ENCODE results near the gene ZC3H4. TPM values are rescaled to one million over a fixed set of nuclear protein-coding genes. Genes with fewer than 3 reads are reported as not detected.

The ZC3H4 gene
- total and polyA plus RNA-seq, 4 donors: 9.5 to 35.2 (median 24.4) TPM

DNA sequence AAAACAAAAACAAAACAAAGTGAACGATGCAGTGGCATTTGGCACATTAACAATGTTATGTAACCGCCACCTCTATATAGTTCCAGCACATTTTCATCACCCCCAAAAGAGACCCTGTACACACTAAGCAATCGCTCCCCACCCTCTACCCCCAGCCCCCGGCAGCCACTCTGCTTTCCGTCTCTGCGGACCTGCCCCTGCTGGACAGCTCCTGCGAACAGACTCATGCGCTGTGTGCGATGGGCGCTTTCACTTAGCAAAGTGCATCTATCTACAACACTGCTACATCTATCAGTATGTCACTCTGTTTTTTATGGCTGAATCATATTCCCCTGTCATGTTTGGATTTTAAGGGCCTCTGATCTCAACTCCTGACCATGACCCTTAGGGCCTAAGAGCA lies 40.0 kb downstream of the ZC3H4 start:
- Histone ChIP-seq H3K27ac (ENCODE audit: low read depth, low read length) (no peak overlapping the region), H3K4me1 (ENCODE audit: control insufficient read depth, insufficient read depth, low read length) (peaks cover 16% of the 10 kb centered on the region), H3K36me3 (ENCODE audit: control insufficient read depth, insufficient read depth, low read length) (peaks cover 97% of the 10 kb centered on the region), H3K4me3 (ENCODE audit: low read depth, low read length) (no peak overlapping the region), H3K27me3 (ENCODE audit: control insufficient read depth, insufficient read depth, low read length) (no peaks in the 10 kb centered on the region), H3K9me3 (ENCODE audit: control insufficient read depth, insufficient read depth, low read length) (no peaks in the 10 kb centered on the region)
- 95% methylated on average over 10 of the region's 10 CpGs for WGBS (ENCODE audit: insufficient coverage)
- no peak for DNase-seq (ENCODE audit: low read depth in 4 of 6, low spot score in 6 of 6)

DNA sequence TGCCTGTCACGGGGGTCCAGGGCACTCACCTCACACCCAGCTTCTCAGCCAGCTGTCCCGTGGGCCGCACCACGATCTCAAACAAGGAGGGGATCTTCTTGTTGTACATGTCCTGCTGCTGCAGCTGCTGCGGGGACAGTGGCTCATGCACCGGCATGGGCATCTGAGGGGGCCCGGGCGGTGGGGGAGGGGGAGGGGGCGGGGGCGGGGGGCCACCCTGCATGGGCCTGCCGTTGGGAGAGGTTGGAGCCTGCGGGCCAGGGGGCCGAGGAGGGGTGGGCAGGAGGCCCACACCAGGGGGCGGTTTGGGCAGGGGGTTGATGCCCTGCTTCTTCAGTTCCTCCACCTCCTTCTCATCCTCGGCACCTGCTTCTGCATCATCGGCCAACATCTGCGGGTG lies 41.3 kb downstream of the ZC3H4 start:
- peaks cover 100% of the 10 kb centered on the region for H3K36me3 ChIP-seq (ENCODE audit: control insufficient read depth, insufficient read depth, low read length)
- no peaks in the 10 kb centered on the region for H3K9me3 ChIP-seq (ENCODE audit: control insufficient read depth, insufficient read depth, low read length)
- no peak overlapping the region for H3K4me3 ChIP-seq (ENCODE audit: low read depth, low read length)
- WGBS (ENCODE audit: insufficient coverage): 100% methylated on average over 1 of the region's 17 CpGs
- peaks cover 16% of the 10 kb centered on the region for H3K4me1 ChIP-seq (ENCODE audit: control insufficient read depth, insufficient read depth, low read length)
- H3K27me3 ChIP-seq (ENCODE audit: control insufficient read depth, insufficient read depth, low read length): no peaks in the 10 kb centered on the region
- no peak for DNase-seq (ENCODE audit: low read depth in 4 of 6, low spot score in 6 of 6)
- no peak overlapping the region for H3K27ac ChIP-seq (ENCODE audit: low read depth, low read length)

DNA sequence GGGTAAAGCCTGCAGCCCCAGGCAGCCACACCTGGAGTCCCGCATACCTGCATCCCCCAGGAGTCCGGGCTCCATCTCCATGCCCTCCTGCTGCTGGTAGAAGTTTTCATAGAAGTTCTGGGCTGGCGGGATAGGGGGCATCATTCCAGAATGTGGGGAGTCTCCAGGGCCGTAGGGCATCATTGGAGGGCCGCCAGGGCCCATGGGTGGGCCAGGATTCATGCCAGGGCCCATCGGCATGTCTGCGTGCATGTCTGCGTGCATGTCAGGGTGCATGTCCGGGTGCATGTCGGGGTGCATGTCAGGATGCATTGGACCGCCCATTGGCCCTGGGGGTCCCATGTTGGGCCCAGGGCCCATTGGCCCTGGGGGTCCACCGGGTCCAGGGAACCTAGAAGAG lies 41.8 kb downstream of the ZC3H4 start:
- Histone ChIP-seq H3K27ac (ENCODE audit: low read depth, low read length) (no peak overlapping the region), H3K9me3 (ENCODE audit: control insufficient read depth, insufficient read depth, low read length) (no peaks in the 10 kb centered on the region), H3K36me3 (ENCODE audit: control insufficient read depth, insufficient read depth, low read length) (peaks cover 100% of the 10 kb centered on the region), H3K4me3 (ENCODE audit: low read depth, low read length) (no peak overlapping the region), H3K27me3 (ENCODE audit: control insufficient read depth, insufficient read depth, low read length) (no peaks in the 10 kb centered on the region), H3K4me1 (ENCODE audit: control insufficient read depth, insufficient read depth, low read length) (peaks cover 16% of the 10 kb centered on the region)
- 86% methylated on average over 12 of the region's 12 CpGs for WGBS (ENCODE audit: insufficient coverage)
- no peak for DNase-seq (ENCODE audit: low read depth in 4 of 6, low spot score in 6 of 6)

DNA sequence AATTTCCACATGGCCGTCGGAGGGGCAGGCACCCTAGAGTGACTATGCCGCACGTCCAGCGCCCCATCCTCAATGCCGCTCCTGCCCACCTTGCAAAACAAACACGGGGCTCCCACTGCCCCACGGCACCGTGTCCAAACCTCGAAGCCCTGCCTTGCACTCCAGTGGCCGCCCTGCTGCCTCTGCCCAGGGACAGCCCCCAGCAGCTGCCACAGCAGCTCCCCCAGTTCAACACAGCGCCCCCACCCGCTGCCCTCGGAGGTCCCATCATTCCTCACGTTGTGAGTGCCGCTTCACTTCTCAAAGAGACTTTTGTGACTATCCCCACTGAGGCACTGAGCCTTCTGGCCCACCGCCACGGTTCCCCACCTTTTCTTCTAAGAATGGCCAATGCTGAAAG lies 42.8 kb downstream of the ZC3H4 start:
- Histone ChIP-seq H3K27me3 (ENCODE audit: control insufficient read depth, insufficient read depth, low read length) (no peaks in the 10 kb centered on the region), H3K9me3 (ENCODE audit: control insufficient read depth, insufficient read depth, low read length) (no peaks in the 10 kb centered on the region), H3K36me3 (ENCODE audit: control insufficient read depth, insufficient read depth, low read length) (peaks cover 100% of the 10 kb centered on the region), H3K27ac (ENCODE audit: low read depth, low read length) (no peak overlapping the region), H3K4me3 (ENCODE audit: low read depth, low read length) (no peak overlapping the region), H3K4me1 (ENCODE audit: control insufficient read depth, insufficient read depth, low read length) (peaks cover 10% of the 10 kb centered on the region)
- 69% methylated on average over 18 of the region's 18 CpGs for WGBS (ENCODE audit: insufficient coverage)
- DNase-seq (ENCODE audit: low read depth in 4 of 6, low spot score in 6 of 6): peak in 2 of 6 donors; percentile 15 to 20

DNA sequence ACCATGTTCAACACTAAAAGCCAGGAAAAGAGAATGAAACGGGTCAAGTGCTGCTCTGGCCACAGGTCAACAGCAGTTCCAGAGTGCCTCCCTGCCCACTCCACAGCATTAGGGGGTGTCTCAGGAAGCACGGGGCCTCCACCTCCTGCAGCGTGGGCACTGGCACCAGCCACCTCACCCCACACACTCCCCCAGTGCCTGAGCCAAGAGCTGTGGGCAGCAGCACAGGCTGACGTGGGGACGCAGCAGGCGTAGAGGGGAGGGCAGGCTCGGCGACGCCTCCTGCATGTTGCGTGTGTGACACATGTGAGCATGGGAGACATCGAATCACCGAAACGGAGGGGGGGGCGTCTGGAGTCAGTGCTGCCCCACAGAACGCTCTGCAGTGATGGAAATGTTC lies 43.8 kb downstream of the ZC3H4 start:
- no peaks in the 10 kb centered on the region for H3K9me3 ChIP-seq (ENCODE audit: control insufficient read depth, insufficient read depth, low read length)
- no peak for DNase-seq (ENCODE audit: low read depth in 4 of 6, low spot score in 6 of 6)
- H3K27me3 ChIP-seq (ENCODE audit: control insufficient read depth, insufficient read depth, low read length): no peaks in the 10 kb centered on the region
- H3K4me1 ChIP-seq (ENCODE audit: control insufficient read depth, insufficient read depth, low read length): peaks cover under 1% of the 10 kb centered on the region
- no peak overlapping the region for H3K27ac ChIP-seq (ENCODE audit: low read depth, low read length)
- 91% methylated on average over 15 of the region's 15 CpGs for WGBS (ENCODE audit: insufficient coverage)
- peaks cover 100% of the 10 kb centered on the region for H3K36me3 ChIP-seq (ENCODE audit: control insufficient read depth, insufficient read depth, low read length)
- no peak overlapping the region for H3K4me3 ChIP-seq (ENCODE audit: low read depth, low read length)

DNA sequence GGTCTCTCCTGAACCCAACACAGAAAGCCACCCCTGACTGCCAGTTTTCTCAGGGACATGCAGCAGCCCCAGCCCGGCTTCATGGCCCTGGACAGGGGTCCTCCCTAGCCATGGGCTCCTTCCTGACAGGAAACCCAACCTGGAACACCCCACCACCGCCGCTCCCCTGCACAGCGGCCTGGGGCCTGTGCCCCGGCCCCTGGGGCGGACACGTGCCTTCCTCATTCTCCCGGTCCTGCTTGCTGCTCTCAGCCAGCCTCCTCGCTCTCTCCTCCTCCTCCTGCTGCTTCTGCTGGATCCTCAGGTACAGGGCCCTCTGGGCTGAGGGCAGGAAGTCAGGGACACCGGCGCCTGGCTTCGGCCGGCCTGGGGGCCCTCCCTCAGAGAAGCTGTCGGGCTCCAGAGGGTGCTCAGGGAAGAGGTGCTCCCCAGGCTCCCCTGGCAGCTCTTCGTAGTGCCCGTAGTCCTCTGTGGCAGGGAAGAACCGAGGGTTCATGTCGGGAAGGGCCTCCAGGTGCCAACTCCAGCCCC lies 44.6 kb downstream of the ZC3H4 start:
- H3K27me3 ChIP-seq (ENCODE audit: control insufficient read depth, insufficient read depth, low read length): no peaks in the 10 kb centered on the region
- 96% methylated on average over 17 of the region's 18 CpGs for WGBS (ENCODE audit: insufficient coverage)
- H3K36me3 ChIP-seq (ENCODE audit: control insufficient read depth, insufficient read depth, low read length): peaks cover 95% of the 10 kb centered on the region
- no peak overlapping the region for H3K27ac ChIP-seq (ENCODE audit: low read depth, low read length)
- no peak for DNase-seq (ENCODE audit: low read depth in 4 of 6, low spot score in 6 of 6)
- no peak overlapping the region for H3K4me3 ChIP-seq (ENCODE audit: low read depth, low read length)
- no peaks in the 10 kb centered on the region for H3K9me3 ChIP-seq (ENCODE audit: control insufficient read depth, insufficient read depth, low read length)
- no peaks in the 10 kb centered on the region for H3K4me1 ChIP-seq (ENCODE audit: control insufficient read depth, insufficient read depth, low read length)

DNA sequence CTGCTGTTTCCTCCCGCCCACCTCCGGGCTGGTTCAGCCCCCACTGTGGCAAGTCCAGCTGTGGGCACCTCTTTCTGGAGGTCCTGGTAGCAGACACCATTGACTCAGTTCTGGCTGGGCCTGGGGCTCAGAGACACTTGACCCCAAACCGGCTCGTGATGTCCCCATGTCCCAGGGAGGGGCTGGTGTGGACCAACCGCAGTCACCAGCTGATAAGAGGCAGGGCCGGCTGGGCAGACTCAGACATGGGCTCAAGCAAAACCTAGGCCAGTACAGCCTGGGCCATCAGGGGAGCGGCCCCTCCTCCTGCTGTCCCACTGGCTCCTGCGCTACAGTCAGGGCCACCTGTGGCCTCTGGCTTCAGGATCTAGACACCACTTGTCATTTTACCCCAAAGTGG lies 45.3 kb downstream of the ZC3H4 start:
- Histone ChIP-seq H3K4me3 (ENCODE audit: low read depth, low read length) (no peak overlapping the region), H3K27me3 (ENCODE audit: control insufficient read depth, insufficient read depth, low read length) (no peaks in the 10 kb centered on the region), H3K4me1 (ENCODE audit: control insufficient read depth, insufficient read depth, low read length) (no peaks in the 10 kb centered on the region), H3K36me3 (ENCODE audit: control insufficient read depth, insufficient read depth, low read length) (peaks cover 91% of the 10 kb centered on the region), H3K27ac (ENCODE audit: low read depth, low read length) (no peak overlapping the region), H3K9me3 (ENCODE audit: control insufficient read depth, insufficient read depth, low read length) (no peaks in the 10 kb centered on the region)
- DNase-seq (ENCODE audit: low read depth in 4 of 6, low spot score in 6 of 6): no peak
- WGBS (ENCODE audit: insufficient coverage): 90% methylated on average over 8 of the region's 8 CpGs

DNA sequence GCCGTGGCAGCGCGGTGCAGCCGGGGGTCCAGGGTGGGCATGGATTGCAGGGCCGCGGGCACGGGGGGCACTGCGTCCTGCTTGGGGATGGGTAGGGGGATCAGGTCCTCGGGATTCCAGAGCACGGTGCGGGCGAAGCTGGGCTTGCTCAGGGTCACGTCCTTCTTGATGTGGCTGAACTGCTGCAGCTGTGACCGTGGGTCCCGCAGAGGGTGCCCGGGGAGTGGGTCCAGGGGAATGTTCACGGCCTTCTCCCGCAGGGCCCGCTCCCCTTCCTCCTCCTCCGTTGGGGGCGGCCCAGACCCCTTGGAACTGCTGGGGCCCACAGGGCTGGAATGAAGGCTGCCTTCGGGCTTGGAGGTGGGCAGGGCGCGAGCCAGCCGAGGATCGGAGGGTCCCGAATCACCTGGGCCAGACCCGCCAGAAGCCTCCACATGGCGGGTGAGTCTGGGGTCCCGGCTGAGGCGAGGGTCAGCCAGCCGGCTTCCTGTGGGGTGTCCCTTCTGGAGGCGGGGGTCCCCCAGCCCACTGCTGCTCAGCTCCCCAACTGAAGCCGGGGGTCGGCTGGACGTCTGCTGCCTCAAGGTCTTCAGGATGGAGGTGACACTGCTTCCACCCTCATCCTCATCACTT lies 46.2 kb downstream of the ZC3H4 start:
- Histone ChIP-seq H3K27ac (ENCODE audit: low read depth, low read length) (no peak overlapping the region), H3K4me1 (ENCODE audit: control insufficient read depth, insufficient read depth, low read length) (no peaks in the 10 kb centered on the region), H3K27me3 (ENCODE audit: control insufficient read depth, insufficient read depth, low read length) (no peaks in the 10 kb centered on the region), H3K36me3 (ENCODE audit: control insufficient read depth, insufficient read depth, low read length) (peaks cover 87% of the 10 kb centered on the region), H3K9me3 (ENCODE audit: control insufficient read depth, insufficient read depth, low read length) (no peaks in the 10 kb centered on the region), H3K4me3 (ENCODE audit: low read depth, low read length) (no peak overlapping the region)
- 96% methylated on average over 31 of the region's 36 CpGs for WGBS (ENCODE audit: insufficient coverage)
- no peak for DNase-seq (ENCODE audit: low read depth in 4 of 6, low spot score in 6 of 6)

DNA sequence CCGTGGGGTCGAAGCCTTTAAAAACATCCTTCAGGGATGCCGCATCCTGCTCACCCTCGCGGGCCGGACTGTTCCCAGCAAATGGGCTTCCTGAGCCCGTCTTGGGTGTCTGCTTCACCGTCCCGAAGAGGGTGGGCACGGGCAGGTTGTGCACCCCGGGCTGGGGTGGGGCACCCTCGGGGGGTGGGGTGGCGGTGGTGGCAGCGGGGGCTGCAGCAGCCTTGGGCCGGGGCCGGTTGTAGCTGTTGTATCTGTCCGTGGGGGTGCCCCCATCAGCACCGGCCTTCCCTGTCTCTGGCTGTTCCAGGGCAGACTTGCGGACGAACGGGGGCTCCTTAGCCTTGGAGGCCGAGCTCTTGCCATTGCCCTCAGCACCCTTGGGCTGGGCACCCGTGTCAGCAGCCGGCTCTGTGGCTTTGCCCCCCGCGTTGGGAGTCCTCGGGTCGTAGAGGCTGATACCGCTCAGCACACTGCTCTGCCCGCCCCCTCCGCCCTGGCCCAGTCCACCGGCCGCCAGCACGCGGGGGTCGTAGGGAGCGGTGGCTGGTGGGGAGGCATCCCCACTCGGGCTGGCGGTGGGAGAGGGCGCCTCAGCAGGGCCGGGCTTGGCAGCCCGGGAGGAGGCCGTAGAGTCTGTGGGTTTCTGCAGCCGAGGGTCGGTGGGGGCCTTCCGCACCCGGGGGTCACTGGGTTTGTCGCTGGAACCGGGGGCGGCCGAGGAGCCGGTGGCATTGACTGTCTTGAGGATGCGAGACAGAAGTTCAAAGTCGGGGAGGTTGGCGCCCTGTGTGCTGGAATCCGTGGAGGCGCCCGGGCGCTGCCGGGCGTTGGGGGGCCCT lies 47.0 kb downstream of the ZC3H4 start:
- Histone ChIP-seq H3K27ac (ENCODE audit: low read depth, low read length) (no peak overlapping the region), H3K4me1 (ENCODE audit: control insufficient read depth, insufficient read depth, low read length) (no peaks in the 10 kb centered on the region), H3K4me3 (ENCODE audit: low read depth, low read length) (no peak overlapping the region), H3K9me3 (ENCODE audit: control insufficient read depth, insufficient read depth, low read length) (no peaks in the 10 kb centered on the region), H3K36me3 (ENCODE audit: control insufficient read depth, insufficient read depth, low read length) (peaks cover 84% of the 10 kb centered on the region), H3K27me3 (ENCODE audit: control insufficient read depth, insufficient read depth, low read length) (no peaks in the 10 kb centered on the region)
- 93% methylated on average over 59 of the region's 61 CpGs for WGBS (ENCODE audit: insufficient coverage)
- DNase-seq (ENCODE audit: low read depth in 4 of 6, low spot score in 6 of 6): no peak

DNA sequence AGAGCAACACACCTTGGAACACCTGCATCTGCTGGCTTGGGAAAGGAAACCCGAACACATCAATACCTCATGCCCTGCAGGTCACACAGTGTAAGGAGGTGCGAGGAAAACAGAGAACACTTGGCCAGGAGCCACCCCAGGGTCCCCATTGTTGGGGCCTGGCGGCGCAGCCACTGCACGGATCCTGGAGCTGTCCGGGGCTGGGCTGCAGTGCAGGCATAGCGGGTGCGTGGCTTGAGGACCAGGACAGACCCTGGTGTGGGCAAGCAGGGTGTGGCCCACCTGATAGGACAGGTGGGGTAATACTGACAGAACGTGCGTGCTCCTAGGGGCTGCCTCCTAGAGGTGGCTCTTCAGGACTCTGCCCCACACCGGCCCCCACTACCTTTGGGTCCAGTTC lies 48.3 kb downstream of the ZC3H4 start:
- Histone ChIP-seq H3K36me3 (ENCODE audit: control insufficient read depth, insufficient read depth, low read length) (peaks cover 70% of the 10 kb centered on the region), H3K27me3 (ENCODE audit: control insufficient read depth, insufficient read depth, low read length) (no peaks in the 10 kb centered on the region), H3K9me3 (ENCODE audit: control insufficient read depth, insufficient read depth, low read length) (no peaks in the 10 kb centered on the region), H3K4me3 (ENCODE audit: low read depth, low read length) (no peak overlapping the region), H3K4me1 (ENCODE audit: control insufficient read depth, insufficient read depth, low read length) (no peaks in the 10 kb centered on the region), H3K27ac (ENCODE audit: low read depth, low read length) (no peak overlapping the region)
- no peak for DNase-seq (ENCODE audit: low read depth in 4 of 6, low spot score in 6 of 6)
- WGBS (ENCODE audit: insufficient coverage): 90% methylated on average over 11 of the region's 11 CpGs
